Superior temporal gyrus (tissue), 1 donor: ENCODE data around the gene CDH7.

Experiments
- DNase-seq: peaks from one replicate; pipeline ENCODE4 v3.0.0-alpha.2; 2016; ENCODE audit errors: extremely low spot score

Gene CDH7

GRCh38 chr18:65919018-65919417 lies 168.2 kb downstream of the CDH7 start:
- no peak for DNase-seq

- DNase-seq, result no peak
These were observed 168.9 kb downstream of the CDH7 start for GRCh38 chr18:65919663-65920062.

- DNase-seq, result no peak
These were observed 171.3 kb downstream of the CDH7 start for GRCh38 chr18:65922103-65922502.

GRCh38 chr18:65924904-65925303 lies 174.1 kb downstream of the CDH7 start:
- no peak for DNase-seq

GRCh38 chr18:65934874-65935273 lies 184.1 kb downstream of the CDH7 start:
- DNase-seq, result no peak

GRCh38 chr18:65936678-65937077 lies 185.9 kb downstream of the CDH7 start:
- DNase-seq, result no peak

GRCh38 chr18:65937180-65937579 lies 186.4 kb downstream of the CDH7 start:
- no peak for DNase-seq

- DNase-seq, result no peak
These were observed 188.0 kb downstream of the CDH7 start for GRCh38 chr18:65938592-65939372.
